ENCODE results near the gene SWSAP1. TPM values are rescaled to one million over a fixed set of nuclear protein-coding genes. Genes with fewer than 3 reads are reported as not detected.
A peak's percentile ranks its signal among the peaks of the same experiment; 100 is the strongest.

The SWSAP1 gene
- total RNA-seq, 1 donor from 2014 or later: 1.7 TPM

- Histone ChIP-seq H3K4me1 (ENCODE audit: insufficient read depth, low read length) (no peaks in the 10 kb centered on the region), H2AFZ (ENCODE audit: low read depth, low read length) (no peak overlapping the region), H3K27me3 (ENCODE audit: insufficient read depth, low read length) (no peaks in the 10 kb centered on the region), H3K9ac (ENCODE audit: low read length) (no peak overlapping the region), H3K4me3 (ENCODE audit: insufficient read depth, low read depth, low read length) (no peak overlapping the region), H3K9me3 (ENCODE audit: insufficient read depth, low read depth, low read length) (no peaks in the 10 kb centered on the region), H3K79me2 (ENCODE audit: insufficient read depth, low read length) (no peaks in the 10 kb centered on the region), H3K27ac (ENCODE audit: low read depth, low read length) (no peak overlapping the region), H3K4me2 (ENCODE audit: low read length) (no peak overlapping the region), H4K20me1 (ENCODE audit: insufficient read depth, low read length) (peaks cover 18% of the 10 kb centered on the region), H3K36me3 (ENCODE audit: insufficient read depth, low read length) (no peaks in the 10 kb centered on the region)
- H3K27me3 Mint-ChIP-seq (ENCODE audit: low read depth, unreplicated experiment): peaks cover 4% of the 10 kb centered on the region
- DNase-seq (ENCODE audit: low read depth) (no peak), FAIRE-seq (no peak)
- peaks cover 17% of the 10 kb centered on the region for H3K36me3 Mint-ChIP-seq (ENCODE audit: low read depth, unreplicated experiment)
- H3K9me3 Mint-ChIP-seq (ENCODE audit: unreplicated experiment): no peaks in the 10 kb centered on the region
- no peak overlapping the region for H3K4me3 Mint-ChIP-seq (ENCODE audit: unreplicated experiment)
- no peak overlapping the region for H3K27ac Mint-ChIP-seq (ENCODE audit: unreplicated experiment)
- TF ChIP-seq CTCF (IDR thresholded peaks at IDR 0.05; ENCODE audit: insufficient read depth, low read depth, low read length): no peak
- TF ChIP-seq EZH2 (IDR thresholded peaks at IDR 0.05; ENCODE audit: insufficient read depth, low read length): no peak
- no peaks in the 10 kb centered on the region for H3K4me1 Mint-ChIP-seq (ENCODE audit: low read depth, unreplicated experiment)
These were observed 10.6 kb upstream of the SWSAP1 start for GRCh38 chr19:11363881-11364280.

- Histone ChIP-seq H2AFZ (ENCODE audit: low read depth, low read length) (no peak overlapping the region), H3K27ac (ENCODE audit: low read depth, low read length) (no peak overlapping the region), H3K9me3 (ENCODE audit: insufficient read depth, low read depth, low read length) (no peaks in the 10 kb centered on the region), H3K9ac (ENCODE audit: low read length) (no peak overlapping the region), H3K4me2 (ENCODE audit: low read length) (no peak overlapping the region), H3K79me2 (ENCODE audit: insufficient read depth, low read length) (no peaks in the 10 kb centered on the region), H3K4me3 (ENCODE audit: insufficient read depth, low read depth, low read length) (no peak overlapping the region), H4K20me1 (ENCODE audit: insufficient read depth, low read length) (peaks cover 12% of the 10 kb centered on the region), H3K27me3 (ENCODE audit: insufficient read depth, low read length) (no peaks in the 10 kb centered on the region), H3K4me1 (ENCODE audit: insufficient read depth, low read length) (no peaks in the 10 kb centered on the region), H3K36me3 (ENCODE audit: insufficient read depth, low read length) (no peaks in the 10 kb centered on the region)
- FAIRE-seq (no peak), DNase-seq (ENCODE audit: low read depth) (no peak)
- H3K9me3 Mint-ChIP-seq (ENCODE audit: unreplicated experiment): no peaks in the 10 kb centered on the region
- no peaks in the 10 kb centered on the region for H3K27me3 Mint-ChIP-seq (ENCODE audit: low read depth, unreplicated experiment)
- peaks cover 15% of the 10 kb centered on the region for H3K36me3 Mint-ChIP-seq (ENCODE audit: low read depth, unreplicated experiment)
- TF ChIP-seq CTCF (IDR thresholded peaks at IDR 0.05; ENCODE audit: insufficient read depth, low read depth, low read length) (no peak), EZH2 (IDR thresholded peaks at IDR 0.05; ENCODE audit: insufficient read depth, low read length) (no peak)
- no peak overlapping the region for H3K27ac Mint-ChIP-seq (ENCODE audit: unreplicated experiment)
- H3K4me1 Mint-ChIP-seq (ENCODE audit: low read depth, unreplicated experiment): no peaks in the 10 kb centered on the region
- H3K4me3 Mint-ChIP-seq (ENCODE audit: unreplicated experiment): peak overlapping the region; percentile 66
These were observed 10.1 kb upstream of the SWSAP1 start for GRCh38 chr19:11364296-11364904.

- FAIRE-seq (no peak), DNase-seq (ENCODE audit: low read depth) (no peak)
- H3K27me3 Mint-ChIP-seq (ENCODE audit: low read depth, unreplicated experiment): no peaks in the 10 kb centered on the region
- TF ChIP-seq CTCF (IDR thresholded peaks at IDR 0.05; ENCODE audit: insufficient read depth, low read depth, low read length) (no peak), EZH2 (IDR thresholded peaks at IDR 0.05; ENCODE audit: insufficient read depth, low read length) (no peak)
- Histone ChIP-seq H2AFZ (ENCODE audit: low read depth, low read length) (no peak overlapping the region), H3K9me3 (ENCODE audit: insufficient read depth, low read depth, low read length) (no peaks in the 10 kb centered on the region), H3K79me2 (ENCODE audit: insufficient read depth, low read length) (no peaks in the 10 kb centered on the region), H3K4me3 (ENCODE audit: insufficient read depth, low read depth, low read length) (no peak overlapping the region), H3K4me1 (ENCODE audit: insufficient read depth, low read length) (no peaks in the 10 kb centered on the region), H3K4me2 (ENCODE audit: low read length) (no peak overlapping the region), H4K20me1 (ENCODE audit: insufficient read depth, low read length) (peaks cover 12% of the 10 kb centered on the region), H3K9ac (ENCODE audit: low read length) (no peak overlapping the region), H3K27ac (ENCODE audit: low read depth, low read length) (no peak overlapping the region), H3K27me3 (ENCODE audit: insufficient read depth, low read length) (no peaks in the 10 kb centered on the region), H3K36me3 (ENCODE audit: insufficient read depth, low read length) (no peaks in the 10 kb centered on the region)
- no peak overlapping the region for H3K4me3 Mint-ChIP-seq (ENCODE audit: unreplicated experiment)
- H3K4me1 Mint-ChIP-seq (ENCODE audit: low read depth, unreplicated experiment): no peaks in the 10 kb centered on the region
- H3K9me3 Mint-ChIP-seq (ENCODE audit: unreplicated experiment): no peaks in the 10 kb centered on the region
- H3K36me3 Mint-ChIP-seq (ENCODE audit: low read depth, unreplicated experiment): peaks cover 18% of the 10 kb centered on the region
- no peak overlapping the region for H3K27ac Mint-ChIP-seq (ENCODE audit: unreplicated experiment)
These were observed 9.5 kb upstream of the SWSAP1 start for GRCh38 chr19:11364935-11365334.

All from astrocyte (in vitro differentiated cells and primary cell).